Measurements from ENCODE around the gene JAZF1.

GRCh38 chr7:28191751-28192150, 11.2 kb upstream of the JAZF1 start:
- TF ChIP-seq CTCF (IDR thresholded peaks at IDR 0.05) (no peak), POLR2A (IDR thresholded peaks at IDR 0.05; ENCODE audit: low read depth) (no peak), POLR2AphosphoS5 (IDR thresholded peaks at IDR 0.05) (no peak), EP300 (IDR thresholded peaks at IDR 0.05) (no peak)
